C4-2B (cell line): ENCODE results near the gene PPP1R7.

Experiments used
- CTCF ChIP-seq: fragments of 450-650 bp; conservative IDR thresholded peaks from 2 replicates; pipeline ENCODE4 v1.5.1; 2017; ENCODE audit warnings: mild to moderate bottlenecking
- ZFX ChIP-seq: fragments of 450-650 bp; IDR thresholded peaks from 2 replicates; pipeline ENCODE4 v1.6.1; 2017

- TF ChIP-seq CTCF: no peak
- TF ChIP-seq ZFX: no peak
Measured at GRCh38 chr2:241208058-241208457, 57.8 kb downstream of the PPP1R7 start.
